Measurements from ENCODE around the gene CFAP300. TPM values are rescaled to one million over a fixed set of nuclear protein-coding genes. Genes with fewer than 3 reads are reported as not detected.

Gene CFAP300
- total RNA-seq, 1 experiment from 2014 or later = 1.7 TPM

DNA sequence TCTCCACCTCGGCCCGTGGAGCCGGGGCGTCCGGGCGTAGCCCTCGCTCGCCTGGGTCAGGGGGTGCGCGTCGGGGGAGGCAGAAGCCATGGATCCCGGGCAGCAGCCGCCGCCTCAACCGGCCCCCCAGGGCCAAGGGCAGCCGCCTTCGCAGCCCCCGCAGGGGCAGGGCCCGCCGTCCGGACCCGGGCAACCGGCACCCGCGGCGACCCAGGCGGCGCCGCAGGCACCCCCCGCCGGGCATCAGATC, 63.4 kb downstream of the CFAP300 start:
- no peaks in the 10 kb centered on the region for H3K27me3 ChIP-seq (ENCODE audit: insufficient read depth, low read length)
- Mint-ChIP-seq H3K36me3 (ENCODE audit: insufficient read depth in 1 of 3, low read depth in 3 of 3) (peaks cover 2 to 7% (median 5%) of the 10 kb centered on the region in 3 experiments; a peak in 5 of 7 replicates), H3K9me3 (no peaks in the 10 kb centered on the region), H3K4me3 (peak overlapping the region; percentile 91 to 95; a peak in 4 of 5 replicates), H3K27ac (no peak overlapping the region), H3K4me1 (peaks cover 38% of the 10 kb centered on the region in 2 experiments), H3K27me3 (ENCODE audit: low read depth) (no peaks in the 10 kb centered on the region; the same call in none of the 2 replicates)
- H3K14ac ChIP-seq (ENCODE audit: insufficient read depth, low read length) = peak overlapping the region; percentile 100
- H3T11ph ChIP-seq (ENCODE audit: low read length) = peak overlapping the region; percentile 78
- H3K9ac ChIP-seq (ENCODE audit: extremely low read depth, insufficient read length, low read length) = peak overlapping the region; percentile 97
- no peak overlapping the region for H2BK12ac ChIP-seq (ENCODE audit: insufficient read length, low read depth, low read length)
- no CpG with 5 or more reads among the region's 31 CpGs for WGBS (ENCODE audit: extremely low coverage, insufficient read length, low lambda C conversion rate)
- peak overlapping the region; percentile 100 for H3K18ac ChIP-seq (ENCODE audit: insufficient read length, low read depth, low read length)
- H3K4me2 ChIP-seq (ENCODE audit: insufficient read depth, insufficient read length, low read length) = peak overlapping the region; percentile 85
- H2AFZ ChIP-seq (ENCODE audit: low read length) = no peak overlapping the region
- H2BK20ac ChIP-seq (ENCODE audit: low read depth, low read length, poor library complexity, severe bottlenecking) = no peak overlapping the region
- H3K27ac ChIP-seq (ENCODE audit: insufficient read length, low read depth, low read length) = peak overlapping the region; percentile 91
- H4K5ac ChIP-seq (ENCODE audit: insufficient read length, low read depth, low read length) = peak overlapping the region; percentile 97
- H3K56ac ChIP-seq (ENCODE audit: insufficient read length, low read depth, low read length) = no peak overlapping the region
- TF ChIP-seq, protein P1, sequence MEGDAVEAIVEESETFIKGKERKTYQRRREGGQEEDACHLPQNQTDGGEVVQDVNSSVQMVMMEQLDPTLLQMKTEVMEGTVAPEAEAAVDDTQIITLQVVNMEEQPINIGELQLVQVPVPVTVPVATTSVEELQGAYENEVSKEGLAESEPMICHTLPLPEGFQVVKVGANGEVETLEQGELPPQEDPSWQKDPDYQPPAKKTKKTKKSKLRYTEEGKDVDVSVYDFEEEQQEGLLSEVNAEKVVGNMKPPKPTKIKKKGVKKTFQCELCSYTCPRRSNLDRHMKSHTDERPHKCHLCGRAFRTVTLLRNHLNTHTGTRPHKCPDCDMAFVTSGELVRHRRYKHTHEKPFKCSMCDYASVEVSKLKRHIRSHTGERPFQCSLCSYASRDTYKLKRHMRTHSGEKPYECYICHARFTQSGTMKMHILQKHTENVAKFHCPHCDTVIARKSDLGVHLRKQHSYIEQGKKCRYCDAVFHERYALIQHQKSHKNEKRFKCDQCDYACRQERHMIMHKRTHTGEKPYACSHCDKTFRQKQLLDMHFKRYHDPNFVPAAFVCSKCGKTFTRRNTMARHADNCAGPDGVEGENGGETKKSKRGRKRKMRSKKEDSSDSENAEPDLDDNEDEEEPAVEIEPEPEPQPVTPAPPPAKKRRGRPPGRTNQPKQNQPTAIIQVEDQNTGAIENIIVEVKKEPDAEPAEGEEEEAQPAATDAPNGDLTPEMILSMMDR (conservative IDR thresholded peaks at IDR 0.05) = no peak
- H3K23me2 ChIP-seq (ENCODE audit: insufficient read length, low read depth, low read length, poor library complexity, severe bottlenecking) = peaks cover 12% of the 10 kb centered on the region
- no peak overlapping the region for H3K23ac ChIP-seq (ENCODE audit: insufficient read length, low read depth, low read length)
- no peak overlapping the region for H2AK5ac ChIP-seq (ENCODE audit: insufficient read length, low read length)
- no peak overlapping the region; the same call in 1 of the 2 replicates for H2BK15ac ChIP-seq (ENCODE audit: low read depth, low read length)
- peak overlapping the region; percentile 91 for H4K8ac ChIP-seq (replicated peaks; ENCODE audit: insufficient read length, low read depth, low read length)
- H2BK120ac ChIP-seq (ENCODE audit: low read depth, low read length, poor library complexity, severe bottlenecking) = peak overlapping the region; percentile 91
- H3K9me3 ChIP-seq (ENCODE audit: control insufficient read depth, low read depth, low read length) = no peaks in the 10 kb centered on the region
- peaks cover 4% of the 10 kb centered on the region; the same call in 1 of the 2 replicates for H3K4me1 ChIP-seq (ENCODE audit: insufficient read depth, low read length)
- peak overlapping the region; percentile 96; the same call in 1 of the 2 replicates for H3K4ac ChIP-seq (ENCODE audit: low read depth, low read length)
- peaks cover 7% of the 10 kb centered on the region; the same call in 1 of the 2 replicates for H3K79me2 ChIP-seq (ENCODE audit: insufficient read depth, low read length)
- H3K79me1 ChIP-seq (ENCODE audit: insufficient read depth, low read depth, low read length, poor library complexity, severe bottlenecking) = no peaks in the 10 kb centered on the region
- H4K20me1 ChIP-seq (ENCODE audit: control insufficient read depth, insufficient read depth, insufficient read length) = no peaks in the 10 kb centered on the region
- DNase-seq = no peak
- peak overlapping the region; percentile 97 for H2BK5ac ChIP-seq (ENCODE audit: insufficient read length, low read length)
- H4K91ac ChIP-seq (ENCODE audit: insufficient read length, low read depth, low read length) = peak overlapping the region; percentile 95
